NT2/D1 (cell line): ENCODE results near the gene TSC22D1.

Source experiments
- SUZ12 ChIP-seq: IDR thresholded peaks from 2 replicates; pipeline ENCODE4 v1.6.1; 2011; ENCODE audit not compliant: insufficient read length, insufficient read depth; ENCODE audit errors: extremely low read depth
- YY1 ChIP-seq: IDR thresholded peaks from 2 replicates; pipeline ENCODE4 v1.6.1; 2011; ENCODE audit not compliant: insufficient read length, insufficient read depth
- ZNF274 ChIP-seq: IDR thresholded peaks from 2 replicates; pipeline ENCODE4 v1.6.1; 2011; ENCODE audit warnings: mild to moderate bottlenecking, low read depth, low read length

GRCh38 chr13:44403461-44404056 is 172.6 kb downstream of the TSC22D1 start:
- TF ChIP-seq YY1, result peak; percentile 40
- TF ChIP-seq ZNF274, result no peak
- TF ChIP-seq SUZ12, result no peak
